WTC11 (cell line): ENCODE data around the gene RIPOR2. TPM values are rescaled to one million over a fixed set of nuclear protein-coding genes. Genes with fewer than 3 reads are reported as not detected.
A peak's percentile ranks its signal among the peaks of the same experiment; 100 is the strongest.
"Not testable (repeated sequence)": the region's sequence is repeated elsewhere in the genome, so short reads cannot be mapped to it uniquely, and the experiment has no call there.

Source experiments
- ATAC-seq: fragments of 200-7000 bp; cut with Tn5 transposase; 2 replicates; pipeline ENCODE4 v1.10.0; 2021; ENCODE audit warnings: mild to moderate bottlenecking, moderate library complexity
- CTCF ChIA-PET: fragments of 300-600 bp; sonication (Branson Sonifier 250); formaldehyde crosslinking; loops from one replicate; lab custom pipeline; 2021; ENCODE audit warnings: antibody characterized with exemption; lab: Charles Lee
- POLR2A ChIA-PET: fragments of 350-600 bp; sonication (Branson Sonifier 250); formaldehyde crosslinking; loops from one replicate; lab custom pipeline; 2021; ENCODE audit warnings: antibody characterized with exemption; lab: Charles Lee
- DNase-seq: peaks from one replicate; pipeline ENCODE4 v3.0.0; 2021; ENCODE audit warnings: low spot score
- H3K27ac Mint-ChIP-seq: 2 replicates; pipeline ENCODE4 v1.8.0; 2021; ENCODE audit warnings: mixed read lengths
- H3K27me3 Mint-ChIP-seq: 2 replicates; pipeline ENCODE4 v1.8.0; 2021; ENCODE audit warnings: low read depth, mild to moderate bottlenecking, moderate library complexity, mixed read lengths
- H3K36me3 Mint-ChIP-seq: 2 replicates; pipeline ENCODE4 v1.8.0; 2021; ENCODE audit warnings: mixed read lengths
- H3K4me1 Mint-ChIP-seq: 2 replicates; pipeline ENCODE4 v1.8.0; 2022; ENCODE audit warnings: mixed read lengths
- H3K4me3 Mint-ChIP-seq: 2 replicates; pipeline ENCODE4 v1.8.0; 2021; ENCODE audit warnings: mild to moderate bottlenecking, moderate library complexity, mixed read lengths
- H3K9me3 Mint-ChIP-seq: 2 replicates; pipeline ENCODE4 v1.8.0; 2021; ENCODE audit warnings: mixed read lengths
- ATF1 ChIP-seq: sonication (generic); formaldehyde crosslinking; IDR thresholded peaks from 2 replicates; pipeline ENCODE4 v1.8.1; 2023; ENCODE audit warnings: mild to moderate bottlenecking, moderate library complexity, missing genetic modification reagents
- ESRRA ChIP-seq: sonication (generic); formaldehyde crosslinking; IDR thresholded peaks from 2 replicates; pipeline ENCODE4 v1.8.1; 2022; ENCODE audit warnings: mild to moderate bottlenecking, missing genetic modification reagents, borderline replicate concordance
- NR2C2 ChIP-seq: sonication (generic); formaldehyde crosslinking; IDR thresholded peaks from 2 replicates; pipeline ENCODE4 v1.8.0; 2022; ENCODE audit warnings: mild to moderate bottlenecking, missing genetic modification reagents
- SMAD4 ChIP-seq: sonication (generic); formaldehyde crosslinking; IDR thresholded peaks from 2 replicates; pipeline ENCODE4 v1.8.0; 2022; ENCODE audit warnings: mild to moderate bottlenecking, missing genetic modification reagents
- TCF7 ChIP-seq: sonication (generic); formaldehyde crosslinking; IDR thresholded peaks from 2 replicates; pipeline ENCODE4 v1.8.0; 2022; ENCODE audit warnings: mild to moderate bottlenecking, low read depth, missing genetic modification reagents, moderate library complexity
- TP53 ChIP-seq: sonication (generic); formaldehyde crosslinking; IDR thresholded peaks from 2 replicates; pipeline ENCODE4 v1.8.1; 2023; ENCODE audit warnings: mild to moderate bottlenecking, missing genetic modification reagents
- ZNF423 ChIP-seq: fragments of 250-450 bp; sonication (Bioruptor Pico); IDR thresholded peaks from 2 replicates; pipeline ENCODE4 v2.1.2; 2022; ENCODE audit warnings: mild to moderate bottlenecking, moderate library complexity
- total RNA-seq: library from RNA; stranded (reverse); gene quantifications from 3 replicates; pipeline ENCODE4 v1.2.3, GENCODE V29; 2021
- TF ChIP-seq, protein P1 (sequence below): fragments of 250-450 bp; sonication (Bioruptor Pico); IDR thresholded peaks from 2 replicates; pipeline ENCODE4 v1.9.0; 2021; ENCODE audit warnings: mild to moderate bottlenecking, borderline replicate concordance
- TF ChIP-seq, protein P2 (sequence below): sonication (generic); formaldehyde crosslinking; IDR thresholded peaks from 2 replicates; pipeline ENCODE4 v1.8.1; 2023; ENCODE audit warnings: mild to moderate bottlenecking, moderate library complexity, missing genetic modification reagents
- TF ChIP-seq, protein P3 (sequence below): sonication (generic); formaldehyde crosslinking; IDR thresholded peaks from 2 replicates; pipeline ENCODE4 v1.8.1; 2022; ENCODE audit warnings: mild to moderate bottlenecking, moderate library complexity, missing genetic modification reagents
- TF ChIP-seq, protein P4 (sequence below): sonication (generic); formaldehyde crosslinking; conservative IDR thresholded peaks from 2 replicates; pipeline ENCODE4 v1.8.1; 2023; ENCODE audit warnings: mild to moderate bottlenecking, low read depth, missing genetic modification reagents, moderate library complexity

RIPOR2 gene
- total RNA-seq, 1 experiment from 2014 or later = 13.5 TPM

DNA sequence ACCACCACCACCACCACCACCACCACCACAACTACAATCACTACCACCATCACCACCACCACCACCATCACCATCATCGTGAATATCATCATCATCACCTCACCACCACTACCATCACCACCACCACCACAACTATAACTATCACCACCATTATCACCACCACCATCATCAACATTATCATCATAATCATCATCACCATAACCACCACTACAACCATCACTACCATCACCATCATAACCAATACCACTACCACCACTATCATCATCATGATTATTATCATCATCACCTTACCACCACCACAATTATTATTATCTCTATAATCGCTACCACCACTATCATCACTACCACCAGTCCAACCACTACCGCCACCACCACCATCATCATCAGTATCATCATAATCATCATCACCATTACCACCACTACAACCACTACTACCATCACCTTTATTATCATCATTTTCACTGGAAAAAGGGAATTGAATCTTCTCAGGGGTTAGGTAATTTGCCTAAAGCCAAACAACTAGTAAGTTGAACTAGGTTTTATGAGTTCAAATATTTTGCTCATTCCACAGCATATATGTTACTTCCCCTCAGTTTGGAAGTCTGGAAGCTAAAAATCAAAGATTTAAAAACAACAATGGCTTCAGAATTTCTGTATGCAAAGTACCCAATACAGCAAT is 8.3 kb downstream of the RIPOR2 start (continued):
- TF ChIP-seq, protein P1, sequence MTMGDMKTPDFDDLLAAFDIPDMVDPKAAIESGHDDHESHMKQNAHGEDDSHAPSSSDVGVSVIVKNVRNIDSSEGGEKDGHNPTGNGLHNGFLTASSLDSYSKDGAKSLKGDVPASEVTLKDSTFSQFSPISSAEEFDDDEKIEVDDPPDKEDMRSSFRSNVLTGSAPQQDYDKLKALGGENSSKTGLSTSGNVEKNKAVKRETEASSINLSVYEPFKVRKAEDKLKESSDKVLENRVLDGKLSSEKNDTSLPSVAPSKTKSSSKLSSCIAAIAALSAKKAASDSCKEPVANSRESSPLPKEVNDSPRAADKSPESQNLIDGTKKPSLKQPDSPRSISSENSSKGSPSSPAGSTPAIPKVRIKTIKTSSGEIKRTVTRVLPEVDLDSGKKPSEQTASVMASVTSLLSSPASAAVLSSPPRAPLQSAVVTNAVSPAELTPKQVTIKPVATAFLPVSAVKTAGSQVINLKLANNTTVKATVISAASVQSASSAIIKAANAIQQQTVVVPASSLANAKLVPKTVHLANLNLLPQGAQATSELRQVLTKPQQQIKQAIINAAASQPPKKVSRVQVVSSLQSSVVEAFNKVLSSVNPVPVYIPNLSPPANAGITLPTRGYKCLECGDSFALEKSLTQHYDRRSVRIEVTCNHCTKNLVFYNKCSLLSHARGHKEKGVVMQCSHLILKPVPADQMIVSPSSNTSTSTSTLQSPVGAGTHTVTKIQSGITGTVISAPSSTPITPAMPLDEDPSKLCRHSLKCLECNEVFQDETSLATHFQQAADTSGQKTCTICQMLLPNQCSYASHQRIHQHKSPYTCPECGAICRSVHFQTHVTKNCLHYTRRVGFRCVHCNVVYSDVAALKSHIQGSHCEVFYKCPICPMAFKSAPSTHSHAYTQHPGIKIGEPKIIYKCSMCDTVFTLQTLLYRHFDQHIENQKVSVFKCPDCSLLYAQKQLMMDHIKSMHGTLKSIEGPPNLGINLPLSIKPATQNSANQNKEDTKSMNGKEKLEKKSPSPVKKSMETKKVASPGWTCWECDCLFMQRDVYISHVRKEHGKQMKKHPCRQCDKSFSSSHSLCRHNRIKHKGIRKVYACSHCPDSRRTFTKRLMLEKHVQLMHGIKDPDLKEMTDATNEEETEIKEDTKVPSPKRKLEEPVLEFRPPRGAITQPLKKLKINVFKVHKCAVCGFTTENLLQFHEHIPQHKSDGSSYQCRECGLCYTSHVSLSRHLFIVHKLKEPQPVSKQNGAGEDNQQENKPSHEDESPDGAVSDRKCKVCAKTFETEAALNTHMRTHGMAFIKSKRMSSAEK (CRISPR knock-in tag) = no peak
- TF ChIP-seq TCF7 (CRISPR knock-in tag) (no peak), ZNF423 (CRISPR knock-in tag) (no peak)
- TF ChIP-seq, protein P2, sequence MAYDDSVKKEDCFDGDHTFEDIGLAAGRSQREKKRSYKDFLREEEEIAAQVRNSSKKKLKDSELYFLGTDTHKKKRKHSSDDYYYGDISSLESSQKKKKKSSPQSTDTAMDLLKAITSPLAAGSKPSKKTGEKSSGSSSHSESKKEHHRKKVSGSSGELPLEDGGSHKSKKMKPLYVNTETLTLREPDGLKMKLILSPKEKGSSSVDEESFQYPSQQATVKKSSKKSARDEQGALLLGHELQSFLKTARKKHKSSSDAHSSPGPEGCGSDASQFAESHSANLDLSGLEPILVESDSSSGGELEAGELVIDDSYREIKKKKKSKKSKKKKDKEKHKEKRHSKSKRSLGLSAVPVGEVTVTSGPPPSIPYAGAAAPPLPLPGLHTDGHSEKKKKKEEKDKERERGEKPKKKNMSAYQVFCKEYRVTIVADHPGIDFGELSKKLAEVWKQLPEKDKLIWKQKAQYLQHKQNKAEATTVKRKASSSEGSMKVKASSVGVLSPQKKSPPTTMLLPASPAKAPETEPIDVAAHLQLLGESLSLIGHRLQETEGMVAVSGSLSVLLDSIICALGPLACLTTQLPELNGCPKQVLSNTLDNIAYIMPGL (CRISPR knock-in tag) = no peak
- TF ChIP-seq, all 79 proteins: peak for 0

DNA sequence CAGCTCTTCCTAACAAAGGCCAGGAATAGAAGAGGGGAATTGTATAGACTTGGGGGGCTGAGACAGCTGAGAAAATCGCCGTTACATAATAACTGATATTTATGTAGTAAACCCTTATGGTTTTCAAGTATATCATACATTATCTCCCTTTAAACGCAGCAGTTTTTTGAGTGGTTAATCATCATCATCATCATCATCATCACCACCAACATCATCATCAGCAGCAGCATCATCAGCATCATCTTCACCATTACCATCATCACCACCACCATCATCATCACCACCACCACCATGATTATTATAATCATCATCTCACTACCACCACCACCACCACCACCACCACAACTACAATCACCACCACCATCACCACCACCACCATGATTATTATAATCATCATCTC is 9.1 kb downstream of the RIPOR2 start:
- H3K4me3 Mint-ChIP-seq, POLR2A ChIA-PET, ATAC-seq, H3K27me3 Mint-ChIP-seq, DNase-seq, H3K36me3 Mint-ChIP-seq: not testable (repeated sequence)
- H3K9me3 Mint-ChIP-seq = peaks cover 12% of the 10 kb centered on the region
- CTCF ChIA-PET = interaction anchor here (1.2 to 1.4 kb wide), 2 partner anchors 8 to 65 kb away, joined by 3 to 8 read pairs; no protein-coding TSS in a partner anchor
- peaks cover 47% of the 10 kb centered on the region for H3K4me1 Mint-ChIP-seq
- 0 out of 2 replicates have a peak overlapping the region, but pooled peaks have one; percentile 17 for H3K27ac Mint-ChIP-seq

DNA sequence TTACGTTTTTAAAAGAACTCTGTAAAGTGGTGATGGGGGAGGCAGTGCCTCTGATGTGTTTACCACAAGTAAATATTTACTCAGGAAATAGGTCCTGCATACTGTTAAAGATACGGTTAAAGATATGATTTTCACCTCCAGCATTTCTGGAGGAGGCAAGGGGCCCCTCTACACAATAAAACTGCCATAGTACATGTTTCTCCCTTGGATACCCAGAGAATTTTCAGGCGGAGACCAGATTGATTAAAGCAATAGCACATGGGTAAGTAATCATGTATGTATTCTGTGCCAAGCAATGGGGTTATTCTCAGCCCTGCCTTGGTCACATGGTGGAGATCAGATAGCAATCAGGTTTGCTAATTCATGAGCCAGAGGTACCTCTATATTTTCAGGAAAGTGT is 9.6 kb downstream of the RIPOR2 start:
- Mint-ChIP-seq H3K4me1 (peaks cover 46% of the 10 kb centered on the region), H3K27ac (0 out of 2 replicates have a peak overlapping the region, but pooled peaks have one; percentile 17), H3K4me3 (no peak overlapping the region), H3K36me3 (peaks cover 5% of the 10 kb centered on the region), H3K27me3 (no peaks in the 10 kb centered on the region), H3K9me3 (peaks cover 12% of the 10 kb centered on the region)
- DNase-seq (no peak), ATAC-seq (no peak)
- ChIA-PET POLR2A (no interaction called here), CTCF (interaction anchor here (1.0 to 1.4 kb wide), 3 partner anchors 8 to 66 kb away, joined by 3 to 8 read pairs (median 6); partner anchors contain the start of gene RIPOR2)
- no peak for TF ChIP-seq TP53 (CRISPR knock-in tag)
- TF ChIP-seq, protein P3, sequence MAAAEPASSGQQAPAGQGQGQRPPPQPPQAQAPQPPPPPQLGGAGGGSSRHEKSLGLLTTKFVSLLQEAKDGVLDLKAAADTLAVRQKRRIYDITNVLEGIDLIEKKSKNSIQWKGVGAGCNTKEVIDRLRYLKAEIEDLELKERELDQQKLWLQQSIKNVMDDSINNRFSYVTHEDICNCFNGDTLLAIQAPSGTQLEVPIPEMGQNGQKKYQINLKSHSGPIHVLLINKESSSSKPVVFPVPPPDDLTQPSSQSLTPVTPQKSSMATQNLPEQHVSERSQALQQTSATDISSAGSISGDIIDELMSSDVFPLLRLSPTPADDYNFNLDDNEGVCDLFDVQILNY (CRISPR knock-in tag) = no peak
- TF ChIP-seq, protein P4, sequence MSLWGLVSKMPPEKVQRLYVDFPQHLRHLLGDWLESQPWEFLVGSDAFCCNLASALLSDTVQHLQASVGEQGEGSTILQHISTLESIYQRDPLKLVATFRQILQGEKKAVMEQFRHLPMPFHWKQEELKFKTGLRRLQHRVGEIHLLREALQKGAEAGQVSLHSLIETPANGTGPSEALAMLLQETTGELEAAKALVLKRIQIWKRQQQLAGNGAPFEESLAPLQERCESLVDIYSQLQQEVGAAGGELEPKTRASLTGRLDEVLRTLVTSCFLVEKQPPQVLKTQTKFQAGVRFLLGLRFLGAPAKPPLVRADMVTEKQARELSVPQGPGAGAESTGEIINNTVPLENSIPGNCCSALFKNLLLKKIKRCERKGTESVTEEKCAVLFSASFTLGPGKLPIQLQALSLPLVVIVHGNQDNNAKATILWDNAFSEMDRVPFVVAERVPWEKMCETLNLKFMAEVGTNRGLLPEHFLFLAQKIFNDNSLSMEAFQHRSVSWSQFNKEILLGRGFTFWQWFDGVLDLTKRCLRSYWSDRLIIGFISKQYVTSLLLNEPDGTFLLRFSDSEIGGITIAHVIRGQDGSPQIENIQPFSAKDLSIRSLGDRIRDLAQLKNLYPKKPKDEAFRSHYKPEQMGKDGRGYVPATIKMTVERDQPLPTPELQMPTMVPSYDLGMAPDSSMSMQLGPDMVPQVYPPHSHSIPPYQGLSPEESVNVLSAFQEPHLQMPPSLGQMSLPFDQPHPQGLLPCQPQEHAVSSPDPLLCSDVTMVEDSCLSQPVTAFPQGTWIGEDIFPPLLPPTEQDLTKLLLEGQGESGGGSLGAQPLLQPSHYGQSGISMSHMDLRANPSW (CRISPR knock-in tag) = no peak
- no peak for TF ChIP-seq ATF1
- no peak for TF ChIP-seq ESRRA (CRISPR knock-in tag)
- TF ChIP-seq SMAD4 (CRISPR knock-in tag) = no peak
- TF ChIP-seq NR2C2 (CRISPR knock-in tag) = no peak
